HG03159 (cell line): ENCODE measurements around the gene HAAO.

Experiments
- ATAC-seq: cut with Tn5 transposase; IDR thresholded peaks from one replicate; pipeline ENCODE4 v1.9.1; 2021; ENCODE audit warnings: mild to moderate bottlenecking, moderate library complexity; ENCODE audit not compliant: unreplicated experiment

The HAAO gene

DNA sequence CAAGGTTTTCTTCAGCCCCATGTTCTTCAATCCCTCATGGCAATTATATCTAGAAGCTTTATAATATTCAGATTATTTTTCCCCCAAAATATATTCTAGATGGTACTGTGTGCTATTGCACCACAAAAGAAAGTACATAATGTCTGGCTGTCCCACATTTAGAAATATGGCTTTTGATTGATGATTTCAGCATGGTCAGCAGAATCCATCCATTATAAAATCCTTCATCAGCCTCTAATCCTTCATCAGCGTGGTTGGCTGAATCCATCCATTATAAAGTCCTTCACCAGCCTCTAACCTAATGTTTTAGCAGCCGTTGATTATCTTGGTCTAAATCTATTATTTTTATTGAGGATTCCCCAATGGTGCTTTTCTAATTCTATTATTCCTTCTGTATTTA, 23.3 kb upstream of the HAAO start:
- no peak for ATAC-seq

DNA sequence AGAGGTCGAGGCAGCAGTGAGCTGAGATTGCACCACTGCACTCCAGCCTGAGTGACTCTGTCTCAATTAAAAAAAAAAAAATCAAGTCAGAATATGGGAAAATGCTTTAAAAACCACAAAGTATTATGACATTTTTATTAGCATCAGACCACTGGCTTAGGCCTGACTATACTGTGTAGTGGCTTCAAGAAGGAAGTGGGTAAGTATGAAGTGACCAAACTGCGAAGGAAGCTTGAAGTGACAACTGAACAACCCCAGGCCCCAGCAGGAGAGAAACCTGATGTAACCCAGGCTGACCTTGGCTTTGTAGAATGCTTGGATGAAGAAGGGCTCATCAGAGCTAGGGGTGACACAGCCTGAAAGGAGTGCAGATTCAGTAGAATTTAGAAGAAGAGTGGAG, 21.4 kb upstream of the HAAO start:
- ATAC-seq, result no peak

DNA sequence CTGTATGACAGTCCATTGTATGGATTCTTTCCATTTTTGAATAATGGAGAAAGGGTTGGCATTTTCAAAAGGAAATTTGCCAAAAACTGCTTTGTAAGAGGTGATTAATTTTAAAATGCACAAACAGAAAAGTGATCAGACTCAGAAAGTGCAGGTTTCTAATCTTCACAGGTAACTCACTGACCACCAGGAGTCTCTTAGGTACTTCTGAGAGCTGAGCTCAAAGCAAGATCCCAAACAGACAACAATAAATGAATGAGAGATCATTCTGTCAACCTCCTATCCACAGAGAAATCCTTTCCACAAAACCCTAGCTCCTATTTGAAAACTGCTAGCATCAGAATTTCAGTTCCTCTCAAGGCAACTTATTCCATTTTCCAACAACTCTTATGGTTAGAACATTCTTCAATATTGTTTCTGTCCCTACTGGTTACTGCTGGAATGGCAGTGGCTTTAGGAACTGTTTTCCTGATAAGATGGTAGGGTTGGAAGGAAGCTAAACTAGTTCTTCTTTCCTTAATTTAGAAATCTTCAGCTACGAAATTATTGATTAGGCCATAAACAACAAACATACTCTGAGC, 20.6 kb upstream of the HAAO start:
- ATAC-seq, result no peak

DNA sequence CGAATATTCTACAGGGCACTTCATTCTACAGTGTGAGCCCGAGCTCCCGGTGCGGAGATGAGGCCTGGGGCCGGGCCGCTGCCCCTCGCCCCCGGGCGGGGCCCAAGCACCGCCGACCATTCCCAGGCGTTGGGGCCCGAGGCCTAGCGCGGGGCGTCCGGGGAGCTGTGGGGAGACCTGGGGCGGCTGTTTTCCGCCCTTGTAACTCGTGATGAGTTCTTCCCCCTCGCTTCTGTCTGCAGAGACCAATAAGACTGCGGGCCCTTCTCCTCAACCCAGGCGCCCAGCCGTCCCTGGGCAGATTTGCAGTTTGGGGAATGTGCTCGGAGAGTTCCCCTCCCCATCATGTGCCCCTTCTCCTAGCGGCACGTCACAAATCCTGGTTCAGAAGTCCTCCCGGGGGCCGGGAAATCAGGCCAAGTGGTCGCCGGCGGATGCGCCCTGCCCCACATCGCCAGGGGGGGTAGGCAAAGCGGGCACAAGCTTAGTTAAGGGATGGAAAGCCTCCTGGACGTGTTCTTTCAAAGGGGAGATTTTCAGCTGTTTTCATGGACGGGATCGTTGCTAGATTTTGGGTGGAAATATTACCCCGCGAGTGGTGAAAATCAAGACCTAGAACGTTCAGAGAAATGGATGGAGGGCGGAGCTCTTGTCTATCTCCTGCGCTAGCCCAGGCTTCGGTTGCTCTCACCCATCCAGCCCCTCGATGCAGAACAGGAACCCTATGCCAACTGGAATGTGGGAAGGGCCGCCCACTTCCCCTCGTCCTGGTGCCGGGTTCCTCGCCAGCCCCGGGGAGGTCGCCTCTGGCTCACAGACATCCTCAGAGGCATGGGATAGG, 18.8 kb upstream of the HAAO start:
- ATAC-seq, result peak; percentile 8

DNA sequence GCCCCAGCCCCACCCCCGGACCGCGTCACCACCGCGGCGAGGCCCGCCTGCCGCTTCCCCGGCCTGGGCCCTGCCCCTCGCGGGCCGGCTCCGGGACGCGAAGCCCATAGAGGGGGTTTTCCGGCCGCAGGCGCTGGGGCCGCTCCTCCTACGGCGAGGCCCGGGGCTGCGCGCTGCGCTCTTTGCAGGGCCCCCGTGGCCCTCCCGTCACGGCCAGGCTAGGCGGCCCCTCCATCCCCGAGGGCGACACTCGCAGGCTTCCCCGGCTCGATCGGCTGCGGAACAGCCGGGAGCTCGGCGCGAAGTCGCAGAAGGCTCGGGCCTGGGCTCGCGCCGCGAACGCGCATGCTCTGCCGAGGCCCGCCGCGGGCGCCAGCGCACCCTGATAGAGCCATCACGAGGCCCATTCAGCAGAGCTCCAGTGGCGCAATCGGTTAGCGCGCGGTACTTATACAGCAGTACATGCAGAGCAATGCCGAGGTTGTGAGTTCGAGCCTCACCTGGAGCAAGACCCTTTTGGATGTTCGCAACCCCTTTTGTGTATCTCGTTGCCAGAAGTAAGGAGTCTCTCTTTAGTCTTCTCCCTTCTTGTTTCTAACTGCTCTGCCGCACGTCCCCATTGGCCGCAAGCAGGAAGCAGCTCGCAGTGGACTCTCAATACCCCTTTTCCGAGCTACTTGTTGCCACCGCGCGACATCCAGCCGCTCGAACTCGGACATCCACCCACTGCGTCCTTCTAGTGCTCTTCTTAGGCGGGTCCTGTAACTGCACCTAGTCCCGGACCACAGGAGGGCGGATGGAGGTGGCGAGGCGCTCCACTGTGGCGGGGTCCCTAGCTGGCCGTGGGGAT, 18.0 kb upstream of the HAAO start:
- peak; percentile 70 for ATAC-seq

DNA sequence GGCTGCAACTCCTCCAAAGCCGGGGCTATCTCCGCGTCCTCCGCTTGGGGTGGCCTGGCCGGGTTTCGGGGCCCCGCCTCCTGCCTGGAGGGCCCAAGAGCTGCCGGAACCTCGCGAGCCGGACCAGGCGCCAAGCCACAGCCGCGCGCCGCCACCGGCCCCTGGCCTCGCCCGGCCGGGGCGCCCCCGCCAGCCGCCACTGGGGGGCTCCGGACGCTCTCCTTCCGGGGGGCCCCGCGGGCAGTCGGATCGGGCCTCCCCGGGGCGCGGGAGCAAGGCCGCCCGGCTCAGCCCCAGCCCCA, 17.4 kb upstream of the HAAO start:
- ATAC-seq, result peak; percentile 44

DNA sequence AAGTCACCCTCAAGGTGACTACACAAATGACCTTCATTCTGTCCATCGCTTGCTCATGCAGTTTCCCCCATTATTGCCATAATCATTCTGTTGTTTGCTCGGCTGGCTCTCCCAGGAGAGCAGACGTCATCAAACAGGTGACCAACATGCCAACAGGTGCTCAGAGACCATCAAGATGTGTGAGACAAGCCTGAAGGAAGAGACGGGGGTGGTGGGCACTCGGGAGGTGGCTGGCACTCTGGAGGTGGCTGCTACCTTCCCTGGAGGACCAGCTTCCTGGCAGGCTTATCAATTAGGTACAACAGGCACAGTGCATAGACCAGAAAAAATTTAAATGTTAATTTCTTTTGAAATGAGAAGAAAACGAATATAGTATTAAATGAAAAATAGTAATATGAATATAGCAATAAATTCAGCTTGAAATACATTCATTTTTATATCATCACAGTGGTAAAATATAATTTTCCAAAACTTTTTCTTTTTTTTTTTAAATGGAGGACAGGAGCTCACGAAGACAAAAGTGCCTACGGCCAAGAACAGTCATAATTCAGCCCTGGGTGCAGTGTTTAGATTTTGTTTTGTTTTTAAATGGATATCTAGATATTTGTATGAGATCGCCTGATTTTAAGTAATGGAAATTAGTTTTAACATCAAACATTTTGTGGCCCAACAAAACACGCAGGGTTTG, 16.9 kb upstream of the HAAO start:
- no peak for ATAC-seq

DNA sequence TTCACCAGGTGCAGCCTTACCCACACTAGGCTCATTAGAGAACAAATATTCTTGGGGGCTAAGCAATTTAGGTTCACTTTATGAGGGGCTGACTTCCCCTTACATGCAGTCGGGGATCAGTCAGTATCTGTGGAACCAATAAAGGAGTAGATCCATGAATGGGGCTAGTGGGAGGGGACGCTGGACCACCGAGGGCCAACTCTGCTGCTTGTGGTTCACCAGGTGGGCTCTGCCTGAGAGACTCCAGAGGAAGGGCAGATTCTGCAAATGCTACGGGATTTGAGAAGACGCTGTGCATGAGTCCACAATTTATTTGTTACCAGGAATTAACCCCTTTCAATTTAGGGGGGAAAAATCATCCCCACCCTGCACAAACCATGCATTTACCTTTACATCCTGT, 15.9 kb upstream of the HAAO start:
- no peak for ATAC-seq

DNA sequence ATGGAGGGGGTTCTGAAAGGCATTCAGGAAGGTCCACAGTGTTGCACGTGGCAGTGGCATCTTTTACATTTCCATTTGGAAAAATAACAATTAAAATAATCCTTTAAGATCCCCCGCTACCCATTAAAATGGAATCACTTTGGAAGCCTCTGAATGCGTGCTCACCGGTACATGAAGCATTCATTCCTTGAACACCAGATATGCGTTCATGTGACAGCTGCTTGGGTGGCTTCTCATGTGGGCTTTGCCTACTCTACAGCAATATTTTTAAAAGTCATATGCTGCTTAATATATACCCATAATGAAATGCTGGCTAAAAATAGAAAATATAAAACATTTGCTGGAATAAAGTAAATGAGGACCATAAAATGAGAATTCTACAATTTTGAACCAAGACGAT, 14.4 kb upstream of the HAAO start:
- ATAC-seq, result no peak

DNA sequence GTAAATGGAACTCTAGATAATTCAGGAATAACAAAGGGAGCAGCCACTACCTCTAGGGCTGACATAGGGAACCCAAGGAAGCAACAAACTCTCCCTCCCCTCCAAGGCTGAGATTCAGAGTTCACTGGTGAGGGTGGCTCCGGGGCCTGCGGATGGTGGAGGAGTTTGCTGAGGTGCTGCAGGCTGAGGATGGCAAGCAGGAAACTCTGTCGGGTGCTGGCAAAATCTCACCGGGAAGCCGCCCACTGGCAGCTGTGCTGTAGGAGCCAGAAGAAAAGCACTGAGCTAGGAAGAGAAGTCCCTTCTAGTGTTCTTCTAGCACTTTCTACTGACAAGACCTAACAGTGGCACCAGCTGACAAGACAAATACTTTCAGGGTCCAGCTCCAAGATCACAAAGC, 12.5 kb upstream of the HAAO start:
- ATAC-seq, result no peak

DNA sequence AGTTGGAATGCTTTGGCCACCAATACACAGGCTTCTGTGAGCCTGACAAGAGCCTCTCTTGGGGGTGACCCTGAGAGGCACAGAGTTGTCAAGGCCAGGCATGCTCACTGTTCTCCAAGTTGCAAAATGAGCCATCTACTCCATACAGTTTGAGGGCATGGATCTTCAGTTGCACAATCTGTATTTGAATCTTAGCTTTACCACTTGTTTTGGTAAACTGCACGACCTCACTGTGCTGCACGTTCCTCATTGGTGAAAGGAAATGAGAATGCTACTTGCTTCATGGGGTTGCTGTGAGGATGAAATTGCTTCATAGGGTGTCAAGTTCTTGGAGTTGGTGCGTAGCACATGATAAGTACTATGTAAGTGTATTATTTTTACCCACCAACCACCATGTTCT, 12.0 kb upstream of the HAAO start:
- no peak for ATAC-seq

DNA sequence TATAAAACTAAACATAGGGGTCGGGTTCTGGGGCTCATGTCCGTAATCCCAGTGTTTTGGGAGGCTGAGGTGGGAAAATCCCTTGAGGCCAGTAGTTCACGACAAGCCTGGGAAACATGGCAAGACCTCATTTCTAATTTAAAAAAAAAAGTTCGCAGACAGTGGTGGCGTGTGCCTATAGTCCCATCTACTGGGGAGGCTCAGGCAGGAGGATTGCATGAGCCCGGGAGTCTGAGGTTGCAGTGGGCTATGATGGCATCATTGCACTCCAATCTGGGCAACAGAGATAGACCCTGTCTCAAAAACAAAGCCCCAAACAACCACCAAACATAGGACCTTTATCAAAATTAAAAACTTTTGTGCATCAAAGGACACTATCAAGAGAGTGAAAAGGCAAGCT, 9.8 kb upstream of the HAAO start:
- no peak for ATAC-seq

DNA sequence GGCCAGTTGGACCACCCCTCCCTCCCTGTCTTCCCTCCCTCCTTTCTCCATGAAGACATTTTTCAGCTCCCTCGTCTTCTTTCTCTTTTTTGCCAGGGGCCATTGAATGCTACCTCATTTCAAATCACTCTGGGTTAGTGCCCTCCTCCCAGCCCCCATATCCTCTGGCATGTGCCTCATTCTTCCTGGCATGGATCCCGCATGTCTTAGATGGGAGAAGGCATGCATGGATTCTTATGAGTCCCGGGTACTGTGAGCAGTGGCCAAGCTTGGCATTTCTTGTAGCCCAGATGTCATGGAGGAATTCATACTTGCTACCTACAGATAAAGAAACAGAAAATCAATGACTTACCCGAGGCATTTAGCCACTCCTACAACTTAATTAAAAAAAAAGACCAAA, 9.0 kb upstream of the HAAO start:
- ATAC-seq, result no peak

DNA sequence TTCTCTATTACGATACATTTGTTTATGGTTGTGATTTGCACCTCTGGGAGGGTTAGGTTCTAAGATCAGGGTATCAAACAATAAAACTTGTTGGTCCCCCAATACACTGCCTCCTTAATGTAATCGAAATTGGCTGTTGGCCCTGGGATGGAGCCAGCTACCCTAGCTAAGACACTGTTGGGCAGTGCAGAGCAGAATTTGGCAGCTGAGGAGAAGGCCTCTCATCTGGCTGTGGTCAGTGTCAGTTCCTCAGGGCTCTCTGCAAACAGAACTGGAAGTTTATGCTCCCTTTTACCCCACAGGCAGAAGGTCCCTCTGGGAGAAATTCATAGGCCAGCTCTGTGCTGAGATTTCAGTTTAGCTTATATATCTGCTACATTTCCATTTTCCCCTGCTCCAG, 8.6 kb upstream of the HAAO start:
- no peak for ATAC-seq

DNA sequence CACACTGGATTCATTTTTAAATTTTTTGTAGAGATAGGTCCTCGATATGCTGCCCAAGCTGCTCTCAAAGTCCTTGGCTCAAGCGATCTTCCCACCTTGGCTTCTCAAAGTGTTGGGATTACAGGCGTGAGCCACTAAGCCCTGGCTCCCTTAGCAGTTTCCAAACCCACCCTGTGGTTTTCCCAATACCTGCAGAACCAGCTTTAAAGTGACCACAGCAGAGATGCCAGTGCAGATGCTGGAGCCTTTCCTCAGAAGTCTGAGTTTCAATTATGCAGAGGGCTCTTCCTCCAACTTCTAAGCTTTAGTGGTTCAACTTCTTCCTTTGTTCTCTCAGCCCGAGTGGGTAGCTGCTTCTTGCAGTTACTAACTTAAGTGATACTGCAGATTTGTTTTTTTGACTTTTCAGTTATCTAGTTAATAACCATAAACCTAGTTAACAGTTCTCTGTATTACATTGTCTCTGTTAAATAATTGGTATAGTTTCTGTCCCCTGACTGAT, 8.1 kb upstream of the HAAO start:
- no peak for ATAC-seq

DNA sequence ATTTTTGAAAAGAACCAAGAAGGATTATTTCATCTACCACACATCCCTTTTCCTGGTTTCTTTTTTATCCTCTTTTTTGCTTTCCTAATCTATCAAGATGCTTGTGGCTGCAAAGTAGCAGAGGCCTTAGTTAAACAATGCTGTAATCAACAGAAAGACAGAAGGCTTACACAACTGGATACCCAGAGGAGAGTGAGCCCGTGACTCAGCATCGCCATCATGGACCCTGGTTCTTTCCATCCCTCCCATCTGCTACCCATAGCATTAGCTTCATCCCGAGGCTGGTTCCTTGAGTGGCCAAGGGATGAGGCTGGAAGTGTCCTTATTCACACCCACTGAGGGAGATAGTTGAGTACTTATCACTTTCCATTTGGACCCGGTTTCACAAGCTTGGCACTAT, 7.5 kb upstream of the HAAO start:
- no peak for ATAC-seq

DNA sequence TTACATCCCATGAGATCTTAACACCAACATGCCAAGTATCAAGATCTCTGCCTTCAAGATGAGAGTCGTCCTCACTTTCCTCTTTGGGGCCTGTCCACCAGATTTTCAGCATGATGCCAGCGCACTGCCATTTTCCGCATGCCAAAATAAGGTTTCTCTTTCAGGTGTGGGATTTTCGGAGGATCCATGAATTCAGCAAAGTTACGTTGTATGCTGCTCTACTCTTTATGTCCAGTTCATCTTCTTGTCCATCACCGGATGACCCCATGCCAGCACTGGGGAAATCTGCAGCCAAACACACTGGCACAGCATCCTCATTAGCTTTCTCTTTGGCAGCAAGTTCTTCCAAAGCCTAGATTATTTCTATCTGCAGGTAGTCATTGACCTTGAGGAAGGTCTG, 4.9 kb upstream of the HAAO start:
- no peak for ATAC-seq

DNA sequence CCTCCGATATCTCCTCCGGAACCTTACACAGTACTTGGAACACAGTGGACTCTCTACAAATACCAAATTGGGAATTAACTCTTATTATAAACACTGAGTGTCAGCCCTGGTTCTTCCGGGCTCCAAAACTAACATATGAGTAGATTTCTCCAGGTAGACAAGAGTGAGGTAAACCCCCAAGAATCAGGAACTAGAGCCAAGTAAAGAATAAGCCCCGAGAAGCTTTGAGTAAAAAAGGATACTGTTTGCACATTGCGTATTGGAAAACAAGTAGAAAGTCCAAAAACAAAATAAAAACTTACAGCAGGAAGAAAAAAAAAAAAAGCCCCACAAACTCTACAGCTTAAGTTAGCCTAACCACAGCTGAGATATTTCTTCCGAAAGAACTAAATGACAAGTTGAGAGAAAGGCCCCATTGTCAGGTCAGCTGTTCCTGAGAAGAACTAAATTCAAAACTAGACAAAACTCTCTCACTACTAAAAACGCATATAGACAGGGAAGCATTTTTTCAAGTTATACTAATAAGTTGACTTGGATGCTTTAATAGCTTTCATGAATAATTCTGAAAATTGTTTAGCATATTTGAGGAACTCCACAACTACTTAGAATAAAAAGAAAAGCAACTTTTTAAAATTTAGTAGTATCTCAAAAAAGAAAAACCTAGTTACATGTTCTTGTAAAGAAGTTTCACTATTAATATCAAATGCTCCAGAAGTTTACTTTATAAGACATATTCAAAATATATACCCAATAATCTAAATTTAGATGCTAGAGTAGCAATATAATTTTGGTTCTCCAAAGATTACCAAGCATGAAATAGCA, 4.3 kb upstream of the HAAO start:
- ATAC-seq, result peak; percentile 40

DNA sequence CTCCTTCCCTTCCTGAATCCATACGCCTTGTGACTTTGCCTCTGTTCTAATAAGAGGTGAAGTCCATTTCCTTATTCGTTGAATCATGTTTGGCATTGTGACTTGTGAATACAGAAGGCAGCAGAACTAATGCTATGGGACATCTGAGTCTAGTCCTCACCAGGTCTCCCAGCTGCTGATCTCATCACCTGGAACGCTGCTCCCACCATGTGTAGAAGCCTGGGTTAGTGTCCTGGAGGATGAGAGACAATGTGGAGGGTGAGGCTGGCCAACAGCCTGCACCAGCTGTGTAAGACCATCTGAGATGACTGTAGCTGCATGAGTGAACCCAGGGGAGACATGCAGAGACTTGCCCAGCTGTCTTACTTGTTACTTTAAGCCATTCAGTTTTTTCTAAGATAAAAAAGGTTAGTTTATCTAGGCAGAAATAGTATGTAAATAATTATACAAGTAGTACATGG, 3.5 kb upstream of the HAAO start:
- no peak for ATAC-seq

DNA sequence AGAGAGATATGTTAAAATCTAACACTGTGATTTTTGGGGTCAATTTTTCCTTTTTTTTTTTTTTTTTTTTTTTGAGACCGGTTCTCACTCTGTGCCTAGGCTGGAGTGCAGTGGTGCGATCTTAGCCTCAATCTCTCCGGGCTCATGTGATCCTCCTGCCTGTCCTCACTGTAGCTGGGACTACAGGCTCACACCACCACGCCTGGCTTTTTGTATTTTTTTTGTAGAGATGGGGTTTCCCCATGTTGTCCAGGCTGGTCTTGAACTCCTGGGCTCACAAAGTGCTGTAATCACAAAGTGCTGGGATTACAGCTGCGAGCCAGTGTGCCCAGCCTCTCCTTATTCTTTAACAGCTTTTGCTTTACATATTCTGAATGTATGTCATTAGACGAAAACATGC, 2.9 kb upstream of the HAAO start:
- no peak for ATAC-seq
